Heart left ventricle (tissue), 16 donors: ENCODE results near the gene CCNI. TPM values are rescaled to one million over a fixed set of nuclear protein-coding genes. Genes with fewer than 3 reads are reported as not detected.

Experiments used
- ATAC-seq, 4 donors: fragments of 200-7000 bp; cut with Tn5 transposase; one replicate each; pipeline ENCODE4 v1.9.1; 2020 to 2022; ENCODE audit warnings: moderate library complexity in 4 of 4, mild to moderate bottlenecking in 3 of 4, moderate number of reproducible peaks in 1 of 4
- DNase-seq, 5 donors: peaks; one replicate each; pipeline ENCODE4 v3.0.0-alpha.2; 2020
- H3K27ac ChIP-seq, 12 donors: fragments of 200-600 bp; sonication (generic) in 4 of 12; one replicate each; pipeline versions ENCODE4 v1.5.0 to v1.8.0; 2016 to 2022; ENCODE audit warnings: mild to moderate bottlenecking in 2 of 12
- H3K27me3 ChIP-seq, 9 donors: fragments of 200-600 bp; sonication (generic) in 2 of 9; one replicate each; pipeline versions ENCODE4 v1.5.1 to v1.8.0; 2016 to 2022; ENCODE audit warnings: mild to moderate bottlenecking in 3 of 9
- H3K36me3 ChIP-seq, 9 donors: fragments of 200-600 bp; sonication (generic) in 2 of 9; one replicate each; pipeline versions ENCODE4 v1.5.0 to v1.8.0; 2018 to 2022; ENCODE audit warnings: mild to moderate bottlenecking in 2 of 9
- H3K4me1 ChIP-seq, 12 donors: fragments of 200-600 bp; sonication (generic) in 4 of 12; one replicate each; pipeline versions ENCODE4 v1.5.0 to v1.8.0; 2016 to 2022; ENCODE audit warnings: mild to moderate bottlenecking in 3 of 12
- H3K4me3 ChIP-seq, 12 donors: fragments of 200-600 bp; sonication (generic) in 4 of 12; one replicate each; pipeline versions ENCODE4 v1.5.0 to v1.8.0; 2017 to 2022; ENCODE audit warnings: mild to moderate bottlenecking in 9 of 12, moderate library complexity in 4 of 12
- H3K9me3 ChIP-seq, 12 donors: fragments of 200-600 bp; sonication (generic) in 4 of 12; one replicate each; pipeline versions ENCODE4 v1.5.0 to v1.8.0; 2016 to 2022; ENCODE audit warnings: mild to moderate bottlenecking in 1 of 12
- POLR2A ChIP-seq, 2 donors: fragments of 450-650 bp; IDR thresholded peaks; one replicate each; pipeline ENCODE4 v1.6.1; 2017; ENCODE audit warnings: antibody characterized with exemption in 2 of 2, mild to moderate bottlenecking in 2 of 2, moderate library complexity in 2 of 2
- WGBS, 4 donors: extraction: QIAGEN DNeasy Blood & Tissue Kit in 2 of 4; methylation state at CpG; one replicate each; pipeline versions ENCODE4 v1.1.5 to v1.1.7; 2013 to 2018; 5-methylcytosine and 5-hydroxymethylcytosine counted together
- intact Hi-C, 10 donors: fragments of 100-400 bp; cut with DNase I; formaldehyde crosslinking; loops; one replicate each; pipeline versions ENCODE4 v1.11.1 to v1.14.2; 2022
- polyA plus RNA-seq, 2 donors: library from polyadenylated mRNA; stranded (reverse); fragments of 200-250 nt; gene quantifications; one replicate each; pipeline ENCODE4 v1.2.3, GENCODE V29; 2013
- total RNA-seq, 9 donors: library from RNA; depleted of rRNA in 2 of 9; stranded (reverse); fragments of >200 nt in 2 of 9; fragmentation: NEBNext Ultra II Directional in 3 of 9; extraction: Animal tissue kit (Norgen Biotek cat#: 25700) in 3 of 9; gene quantifications; one replicate each; pipeline versions ENCODE4 v1.1.0 to v1.2.4, GENCODE V29; 2016 to 2023
- TF ChIP-seq, protein P1 (sequence below), 12 donors: fragments of 200-600 bp; sonication (generic) in 4 of 12; IDR thresholded peaks; one replicate each; pipeline versions ENCODE4 v1.5.0 to v1.8.0; 2018 to 2022; ENCODE audit warnings: antibody characterized with exemption in 12 of 12, mild to moderate bottlenecking in 5 of 12
- donor health status: ischemic (EF 13 %, LVEDD 7.1; RV severe dilation, severe dysfunction).
- donor health status: healthy with polysubstance abuse.
- donor health status: DM: no; HTN: yes; CAD: no.
- donor health status: DM: no; HTN: no; CAD: no.
- donor health status: ischemic (EF 25% LVEDD 6.9; RV normal size, moderate dysfunction).
- donor health status: ischemic (EF 25% LVEDD 5.7; RV mildly dilated, moderate dysfunction).
- donor health status: healthy.
- donor health status: DM: yes; HTN: yes; CAD: no.
- donor health status: ischemic (EF 35%, LVEDD 5.7; RV mildly dilated, moderate dysfunction).
- donor health status: nonischemic (EF 11% LVEDD 7.7; RV severe dilation, severe dysfunction).
- donor health status: DM: yes; HTN: yes; CAD: no.
- donor health status: PGD.
- donor health status: ischemic (EF 29% LVEDD 5.4; RV normal size, mild dysfunction).
- donor health status: nonischemic (EF 23%, LVEDD 6.1; RV moderate dilation, normal function).

Gene CCNI
- total and polyA plus RNA-seq, 11 donors: 49.4 to 356 (median 299) TPM

DNA sequence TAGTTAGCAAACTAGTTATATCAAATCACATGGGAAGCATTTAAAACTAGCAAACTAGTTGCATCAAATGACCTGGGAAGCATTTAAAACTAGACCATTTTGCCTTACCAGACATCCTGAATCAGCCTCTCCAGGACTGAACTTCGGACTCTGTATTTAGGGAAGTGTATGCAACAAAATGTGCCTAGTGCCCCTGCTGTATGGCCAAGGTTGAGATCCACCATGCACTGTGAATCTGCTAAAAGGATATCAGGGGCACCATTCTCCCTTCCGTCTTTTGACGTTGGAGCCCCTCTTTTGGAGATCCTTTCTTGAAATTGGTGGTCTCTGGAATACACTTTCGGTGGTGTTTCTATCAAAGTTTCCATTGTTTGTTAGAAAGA lies 49.5 kb downstream of the CCNI start:
- DNase-seq (no peak), ATAC-seq (no peak)
- peaks cover 0 to 98% (median 88%) of the 10 kb centered on the region in 9 donors for H3K36me3 ChIP-seq

GRCh38 chr4:77025643-77026321 lies 50.0 kb downstream of the CCNI start:
- intact Hi-C loops: no loop called here
- ATAC-seq (no peak), DNase-seq (no peak)
- Histone ChIP-seq H3K9me3 (no peaks in the 10 kb centered on the region), H3K36me3 (peaks cover 0 to 98% (median 87%) of the 10 kb centered on the region in 9 donors), H3K4me1 (peaks cover 0 to 17% (median 2%) of the 10 kb centered on the region in 12 donors), H3K4me3 (no peak overlapping the region), H3K27ac (no peak overlapping the region), H3K27me3 (no peaks in the 10 kb centered on the region)
- TF ChIP-seq POLR2A (IDR thresholded peaks at IDR 0.05): no peak
- TF ChIP-seq, protein P1, sequence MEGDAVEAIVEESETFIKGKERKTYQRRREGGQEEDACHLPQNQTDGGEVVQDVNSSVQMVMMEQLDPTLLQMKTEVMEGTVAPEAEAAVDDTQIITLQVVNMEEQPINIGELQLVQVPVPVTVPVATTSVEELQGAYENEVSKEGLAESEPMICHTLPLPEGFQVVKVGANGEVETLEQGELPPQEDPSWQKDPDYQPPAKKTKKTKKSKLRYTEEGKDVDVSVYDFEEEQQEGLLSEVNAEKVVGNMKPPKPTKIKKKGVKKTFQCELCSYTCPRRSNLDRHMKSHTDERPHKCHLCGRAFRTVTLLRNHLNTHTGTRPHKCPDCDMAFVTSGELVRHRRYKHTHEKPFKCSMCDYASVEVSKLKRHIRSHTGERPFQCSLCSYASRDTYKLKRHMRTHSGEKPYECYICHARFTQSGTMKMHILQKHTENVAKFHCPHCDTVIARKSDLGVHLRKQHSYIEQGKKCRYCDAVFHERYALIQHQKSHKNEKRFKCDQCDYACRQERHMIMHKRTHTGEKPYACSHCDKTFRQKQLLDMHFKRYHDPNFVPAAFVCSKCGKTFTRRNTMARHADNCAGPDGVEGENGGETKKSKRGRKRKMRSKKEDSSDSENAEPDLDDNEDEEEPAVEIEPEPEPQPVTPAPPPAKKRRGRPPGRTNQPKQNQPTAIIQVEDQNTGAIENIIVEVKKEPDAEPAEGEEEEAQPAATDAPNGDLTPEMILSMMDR (IDR thresholded peaks at IDR 0.05): no peak
- WGBS, 4 donors: 87 to 100% (median 94%) methylated on average over 1 of the region's 1 CpG

More for the DNA sequence above, 49.5 kb downstream of the CCNI start:
- WGBS, 4 donors: 96 to 100% (median 96%) methylated on average over 4 of the region's 4 CpGs
- intact Hi-C loops: no loop called here
- Histone ChIP-seq H3K9me3 (no peaks in the 10 kb centered on the region), H3K4me3 (no peak overlapping the region), H3K27ac (no peak overlapping the region), H3K4me1 (peaks cover 0 to 15% (median under 1%) of the 10 kb centered on the region in 12 donors), H3K27me3 (no peaks in the 10 kb centered on the region)
- TF ChIP-seq, protein P1 (IDR thresholded peaks at IDR 0.05): no peak
- TF ChIP-seq POLR2A (IDR thresholded peaks at IDR 0.05): no peak

- H3K4me1 ChIP-seq: peaks cover 0 to 17% (median 2%) of the 10 kb centered on the region in 12 donors
- WGBS, 4 donors: 89 to 96% (median 92%) methylated on average over 11 of the region's 11 CpGs
- H3K36me3 ChIP-seq: peaks cover 0 to 98% (median 89%) of the 10 kb centered on the region in 9 donors
Measured at GRCh38 chr4:77023920-77024319, 51.9 kb downstream of the CCNI start.

GRCh38 chr4:77022560-77023179 lies 53.1 kb downstream of the CCNI start:
- 57 to 78% (median 71%) methylated on average over 5 of the region's 5 CpGs for whole genome bisulfite sequencing, 4 donors
- no peak overlapping the region for H3K27ac ChIP-seq
- no peaks in the 10 kb centered on the region for H3K9me3 ChIP-seq

More at GRCh38 chr4:77023920-77024319, 51.9 kb downstream of the CCNI start:
- intact Hi-C loops: no loop called here
- H3K27ac ChIP-seq: no peak overlapping the region
- H3K9me3 ChIP-seq: no peaks in the 10 kb centered on the region
- TF ChIP-seq, protein P1 (IDR thresholded peaks at IDR 0.05): no peak
- TF ChIP-seq POLR2A (IDR thresholded peaks at IDR 0.05): no peak
- H3K27me3 ChIP-seq: no peaks in the 10 kb centered on the region
- ATAC-seq (no peak), DNase-seq (no peak)
- H3K4me3 ChIP-seq: no peak overlapping the region

More at GRCh38 chr4:77022560-77023179, 53.1 kb downstream of the CCNI start:
- DNase-seq: no peak
- intact Hi-C loops: no loop called here
- no peak overlapping the region for H3K4me3 ChIP-seq
- H3K36me3 ChIP-seq: peaks cover 0 to 98% (median 87%) of the 10 kb centered on the region in 9 donors
- no peak for ATAC-seq
- no peaks in the 10 kb centered on the region for H3K27me3 ChIP-seq
- TF ChIP-seq POLR2A (IDR thresholded peaks at IDR 0.05): no peak
- TF ChIP-seq, protein P1 (IDR thresholded peaks at IDR 0.05): no peak
- H3K4me1 ChIP-seq: peaks cover 0 to 17% (median 2%) of the 10 kb centered on the region in 12 donors
